Lower lobe of right lung (tissue), 2 donors: ENCODE data around the gene ABCB6. TPM values are rescaled to one million over a fixed set of nuclear protein-coding genes. Genes with fewer than 3 reads are reported as not detected.

ENCODE experiments used
- ATAC-seq, 2 donors: fragments of 200-7000 bp; cut with Tn5 transposase; one replicate each; pipeline ENCODE4 v1.9.1; 2020 to 2022; ENCODE audit warnings: mild to moderate bottlenecking in 2 of 2, moderate library complexity in 2 of 2
- DNase-seq: peaks from one replicate; pipeline ENCODE4 v3.0.0-alpha.2; 2020
- H3K27ac ChIP-seq: fragments of 200-600 bp; one replicate; pipeline ENCODE4 v1.8.0; 2022
- H3K27me3 ChIP-seq: fragments of 200-600 bp; one replicate; pipeline ENCODE4 v1.8.0; 2022; ENCODE audit warnings: low read depth
- H3K36me3 ChIP-seq: fragments of 200-600 bp; one replicate; pipeline ENCODE4 v1.8.0; 2022; ENCODE audit warnings: mild to moderate bottlenecking
- H3K4me1 ChIP-seq: fragments of 200-600 bp; one replicate; pipeline ENCODE4 v1.8.0; 2022
- H3K4me3 ChIP-seq: fragments of 200-600 bp; one replicate; pipeline ENCODE4 v1.8.0; 2022; ENCODE audit warnings: mild to moderate bottlenecking
- H3K9me3 ChIP-seq: fragments of 200-600 bp; one replicate; pipeline ENCODE4 v1.8.0; 2022
- CTCF ChIP-seq: fragments of 200-600 bp; IDR thresholded peaks from one replicate; pipeline ENCODE4 v1.8.0; 2022; ENCODE audit warnings: antibody characterized with exemption, mild to moderate bottlenecking
- intact Hi-C: fragments of 100-400 bp; cut with DNase I; formaldehyde crosslinking; loops from one replicate; pipeline ENCODE4 v1.11.0; 2022
- total RNA-seq: library from RNA; stranded (reverse); fragmentation: NEBNext Ultra II Directional; extraction: Animal tissue kit (Norgen Biotek cat#: 25700); gene quantifications from one replicate; pipeline ENCODE4 v1.2.1, GENCODE V29; 2021
- donor health status: DM: no; HTN: yes; CAD: no; lungs with severe emphysema.

ABCB6 gene
- total RNA-seq, 1 donor from 2014 or later = 15.4 TPM

DNA sequence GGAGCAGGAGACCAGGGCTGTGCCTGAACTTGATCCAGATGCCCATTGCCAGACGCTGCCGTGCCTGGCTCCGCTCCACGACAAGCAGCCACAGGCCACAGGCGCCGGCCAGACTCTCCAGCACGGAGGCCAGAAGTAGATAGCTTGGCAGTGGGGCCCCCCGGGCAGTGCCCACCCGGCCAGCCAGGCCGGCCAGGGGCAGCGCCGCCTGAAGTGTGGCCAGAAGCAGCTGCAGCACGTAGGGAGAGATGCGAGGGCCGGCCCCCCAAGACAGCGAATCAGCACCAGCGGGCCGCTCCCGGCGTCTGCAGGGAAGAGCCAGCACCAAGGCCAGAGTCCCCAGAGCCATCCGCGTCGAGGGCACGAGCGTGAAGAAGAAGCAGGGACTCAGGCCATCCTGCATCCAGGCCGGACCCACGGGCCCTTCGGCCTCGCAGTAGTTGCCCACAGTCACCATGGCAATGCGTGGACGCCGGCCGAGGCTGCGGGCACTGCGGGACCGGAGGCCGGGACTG, 484 bp downstream of the ABCB6 start:
- Histone ChIP-seq H3K27me3 (no peaks in the 10 kb centered on the region), H3K9me3 (no peaks in the 10 kb centered on the region), H3K4me1 (peaks cover 33% of the 10 kb centered on the region), H3K27ac (peak overlapping the region; percentile 90), H3K36me3 (peaks cover 61% of the 10 kb centered on the region), H3K4me3 (peak overlapping the region; percentile 62)
- ATAC-seq = peak; percentile 67 to 76
- peak; percentile 75 for DNase-seq
- intact Hi-C loops = no loop called here
- TF ChIP-seq CTCF = no peak

DNA sequence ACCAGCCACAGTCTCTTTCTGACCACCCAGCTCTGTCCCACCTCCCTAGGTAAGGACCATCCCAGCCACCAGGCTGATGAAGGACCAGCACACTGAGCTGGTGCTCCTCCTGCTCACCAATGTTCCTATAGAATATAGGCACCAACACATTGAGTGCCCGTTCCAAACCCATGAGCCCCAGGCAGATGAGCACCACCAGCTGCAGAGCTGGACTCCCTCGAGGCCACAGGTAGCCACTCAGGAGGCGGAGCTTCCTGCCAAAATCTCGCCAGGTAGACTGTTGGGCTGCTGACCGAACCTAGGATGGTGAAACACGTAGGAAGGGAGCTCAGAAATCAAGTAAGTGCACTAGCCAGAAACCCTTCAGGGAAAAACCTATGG, 2.2 kb downstream of the ABCB6 start:
- ATAC-seq (no peak), DNase-seq (no peak)
- H3K4me1 ChIP-seq = peaks cover 33% of the 10 kb centered on the region
- intact Hi-C loops = no loop called here
- no peak overlapping the region for H3K27ac ChIP-seq
- no peaks in the 10 kb centered on the region for H3K27me3 ChIP-seq
- H3K36me3 ChIP-seq = peaks cover 50% of the 10 kb centered on the region
- TF ChIP-seq CTCF = no peak
- H3K4me3 ChIP-seq = no peak overlapping the region
- H3K9me3 ChIP-seq = no peaks in the 10 kb centered on the region

DNA sequence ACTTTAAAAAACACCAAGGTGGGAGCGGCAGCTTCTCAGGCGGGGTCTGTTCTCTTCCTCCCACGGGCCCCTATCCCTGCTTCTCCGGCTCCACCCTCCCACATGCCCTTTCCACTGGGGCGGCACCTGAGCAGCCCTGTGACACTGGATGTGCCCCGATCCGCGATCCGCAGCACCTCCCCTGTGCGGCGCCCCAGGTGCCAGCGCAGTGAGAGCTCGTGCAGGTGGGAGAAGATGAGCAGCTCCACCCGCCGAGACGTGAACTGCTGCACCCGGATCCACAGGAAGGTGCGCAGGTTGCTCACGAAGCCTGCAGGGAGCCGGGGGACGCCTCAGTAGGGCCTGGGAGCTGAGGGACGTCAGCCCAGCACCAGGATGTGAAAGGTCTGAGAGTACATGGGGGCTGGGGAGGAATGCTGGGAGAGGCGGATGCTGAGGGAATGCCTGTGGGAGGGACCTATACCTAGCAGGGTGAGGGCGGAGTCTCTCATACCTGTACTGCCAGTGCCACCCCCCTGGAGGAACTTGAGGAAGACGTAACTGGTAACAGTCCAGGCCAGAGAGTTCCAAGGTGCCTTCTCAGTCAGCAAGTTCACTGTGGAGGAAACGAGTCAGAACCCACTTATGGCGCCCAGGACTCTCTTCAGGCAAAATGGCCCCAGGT, 2.8 kb downstream of the ABCB6 start:
- TF ChIP-seq CTCF = no peak
- no peaks in the 10 kb centered on the region for H3K9me3 ChIP-seq
- intact Hi-C loops = no loop called here
- H3K27ac ChIP-seq = no peak overlapping the region
- H3K4me1 ChIP-seq = peaks cover 33% of the 10 kb centered on the region
- peaks cover 45% of the 10 kb centered on the region for H3K36me3 ChIP-seq
- ATAC-seq (no peak), DNase-seq (no peak)
- no peaks in the 10 kb centered on the region for H3K27me3 ChIP-seq
- H3K4me3 ChIP-seq = no peak overlapping the region

DNA sequence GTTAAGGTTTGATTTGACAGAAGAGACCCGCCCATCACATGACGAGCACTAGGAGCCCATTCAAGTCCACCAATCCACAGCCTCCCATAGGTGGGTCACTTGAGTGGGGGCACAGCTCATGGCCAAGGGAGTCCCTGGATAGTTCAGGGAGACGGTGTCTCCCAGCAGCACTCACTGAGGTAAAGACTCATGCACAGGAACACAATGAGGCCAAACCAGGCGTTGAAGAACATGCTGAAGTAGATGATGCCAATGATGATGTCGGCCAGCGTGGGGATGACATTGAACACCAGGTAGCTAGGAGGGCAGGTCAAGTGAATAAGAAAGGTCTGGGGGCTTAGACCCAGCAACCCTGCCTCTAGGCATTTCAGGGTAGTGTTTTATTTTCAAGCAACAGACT, 4.0 kb downstream of the ABCB6 start:
- Histone ChIP-seq H3K4me3 (no peak overlapping the region), H3K27me3 (no peaks in the 10 kb centered on the region), H3K9me3 (no peaks in the 10 kb centered on the region), H3K4me1 (peaks cover 30% of the 10 kb centered on the region), H3K36me3 (peaks cover 43% of the 10 kb centered on the region), H3K27ac (no peak overlapping the region)
- DNase-seq (no peak), ATAC-seq (no peak)
- no peak for TF ChIP-seq CTCF
- intact Hi-C loops = no loop called here

GRCh38 chr2:219214141-219214540, 4.6 kb downstream of the ABCB6 start:
- no peak overlapping the region for H3K27ac ChIP-seq
- TF ChIP-seq CTCF = no peak
- DNase-seq = no peak
- H3K36me3 ChIP-seq = peaks cover 46% of the 10 kb centered on the region
- H3K9me3 ChIP-seq = no peaks in the 10 kb centered on the region
- no peak overlapping the region for H3K4me3 ChIP-seq
- no peak for ATAC-seq
- no peaks in the 10 kb centered on the region for H3K27me3 ChIP-seq
- intact Hi-C loops = no loop called here
- H3K4me1 ChIP-seq = peaks cover 23% of the 10 kb centered on the region
